ENCODE results near the gene BEST4. TPM values are rescaled to one million over a fixed set of nuclear protein-coding genes. Genes with fewer than 3 reads are reported as not detected.

BEST4 gene
- total and polyA plus RNA-seq, 8 donors: 0.35 to 60.0 (median 0.87) TPM; not detected in 5

DNA sequence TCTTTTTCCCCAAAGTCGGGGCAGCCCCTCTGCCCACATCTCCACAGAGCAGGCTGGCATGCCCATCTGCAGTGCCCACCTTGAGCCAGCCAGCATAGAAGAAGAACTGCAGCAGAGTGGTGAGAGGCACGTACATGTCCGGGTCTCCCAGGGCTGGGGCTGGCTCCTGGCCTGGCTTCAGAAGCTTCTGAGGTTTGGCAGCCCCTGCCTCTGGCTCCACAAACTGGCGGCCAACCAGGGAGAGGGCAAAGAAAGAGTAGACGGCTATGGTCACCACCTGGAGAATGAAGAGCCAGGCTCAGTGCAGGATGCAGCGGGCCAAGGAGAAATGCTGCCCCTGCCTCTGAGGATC lies 3.0 kb downstream of the BEST4 start:
- WGBS, 5 donors: 71 to 88% (median 74%) methylated on average over 3 to 6 of the region's 6 CpGs
- Histone ChIP-seq H3K9me3 (no peaks in the 10 kb centered on the region), H3K4me3 (no peak overlapping the region), H3K27ac (no peak overlapping the region), H3K4me1 (peaks cover 32 to 36% (median 34%) of the 10 kb centered on the region in 4 donors), H3K36me3 (peaks cover 7 to 24% (median 22%) of the 10 kb centered on the region in 4 donors), H3K27me3 (no peaks in the 10 kb centered on the region)
- TF ChIP-seq POLR2AphosphoS5 (IDR thresholded peaks at IDR 0.05): no peak
- TF ChIP-seq, protein P1, sequence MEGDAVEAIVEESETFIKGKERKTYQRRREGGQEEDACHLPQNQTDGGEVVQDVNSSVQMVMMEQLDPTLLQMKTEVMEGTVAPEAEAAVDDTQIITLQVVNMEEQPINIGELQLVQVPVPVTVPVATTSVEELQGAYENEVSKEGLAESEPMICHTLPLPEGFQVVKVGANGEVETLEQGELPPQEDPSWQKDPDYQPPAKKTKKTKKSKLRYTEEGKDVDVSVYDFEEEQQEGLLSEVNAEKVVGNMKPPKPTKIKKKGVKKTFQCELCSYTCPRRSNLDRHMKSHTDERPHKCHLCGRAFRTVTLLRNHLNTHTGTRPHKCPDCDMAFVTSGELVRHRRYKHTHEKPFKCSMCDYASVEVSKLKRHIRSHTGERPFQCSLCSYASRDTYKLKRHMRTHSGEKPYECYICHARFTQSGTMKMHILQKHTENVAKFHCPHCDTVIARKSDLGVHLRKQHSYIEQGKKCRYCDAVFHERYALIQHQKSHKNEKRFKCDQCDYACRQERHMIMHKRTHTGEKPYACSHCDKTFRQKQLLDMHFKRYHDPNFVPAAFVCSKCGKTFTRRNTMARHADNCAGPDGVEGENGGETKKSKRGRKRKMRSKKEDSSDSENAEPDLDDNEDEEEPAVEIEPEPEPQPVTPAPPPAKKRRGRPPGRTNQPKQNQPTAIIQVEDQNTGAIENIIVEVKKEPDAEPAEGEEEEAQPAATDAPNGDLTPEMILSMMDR (IDR thresholded peaks at IDR 0.05): no peak
- no peak for TF ChIP-seq POLR2A (IDR thresholded peaks at IDR 0.05)
- TF ChIP-seq EP300 (IDR thresholded peaks at IDR 0.05): no peak
- DNase-seq: peak in 1 of 2 donors; percentile 16
- intact Hi-C loops (cut with DNase I; ENCODE audit: low total_unique reads): no loop called here

DNA sequence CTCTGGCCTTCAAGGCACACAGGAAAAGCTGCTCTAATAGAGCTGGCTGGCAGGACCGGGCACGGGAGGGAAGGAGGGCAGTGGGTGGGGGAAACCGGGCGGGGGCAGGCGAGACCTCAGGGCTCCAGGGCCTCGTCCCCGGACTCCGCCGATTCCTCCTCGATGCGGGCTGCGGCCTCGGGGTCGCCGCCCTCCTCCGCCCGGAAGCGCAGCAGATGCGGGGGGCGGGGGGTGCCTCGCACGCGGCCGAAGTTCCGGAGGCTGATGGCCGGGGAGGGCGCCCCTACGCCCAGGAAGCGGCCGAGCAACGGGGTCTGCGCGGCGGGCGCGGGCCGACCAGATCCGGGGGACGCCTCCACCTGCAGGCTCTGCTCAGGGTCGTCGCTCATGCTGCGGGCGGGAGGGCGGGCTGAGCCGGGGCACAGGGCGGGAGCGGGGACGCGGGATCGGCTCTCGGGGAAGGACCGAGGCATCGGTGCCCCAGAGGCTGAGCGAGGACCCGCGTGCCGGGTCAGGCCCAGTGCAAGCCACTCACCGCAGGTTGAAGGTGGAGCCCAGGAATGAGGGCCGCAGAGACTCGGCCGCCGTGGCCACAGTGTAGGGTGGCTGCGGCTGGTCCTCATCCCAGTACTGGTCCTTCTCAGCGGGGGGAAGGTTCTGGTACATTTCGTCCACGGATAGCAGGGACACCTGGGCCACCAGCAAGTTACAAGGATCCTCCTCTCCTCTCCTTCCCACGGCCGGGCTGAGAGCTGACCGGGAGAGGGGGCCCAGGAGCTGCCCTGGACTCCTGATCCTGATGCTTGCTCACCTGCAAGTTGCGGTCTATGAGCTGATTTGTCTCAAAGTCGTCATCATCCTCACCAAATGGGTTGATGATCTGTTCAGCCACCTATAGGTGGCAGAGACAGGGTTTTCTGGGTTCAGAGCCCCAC lies 3.6 kb downstream of the BEST4 start:
- H3K27me3 ChIP-seq: no peaks in the 10 kb centered on the region
- peak in 1 of 2 donors; percentile 79 for DNase-seq
- H3K4me3 ChIP-seq: peak overlapping the region; percentile 50 to 57 (median 52)
- peaks cover 13 to 29% (median 28%) of the 10 kb centered on the region in 4 donors for H3K36me3 ChIP-seq
- 8 to 15% (median 9%) methylated on average over 27 to 71 of the region's 71 CpGs for WGBS, 5 donors
- H3K4me1 ChIP-seq: peaks cover 32 to 36% (median 34%) of the 10 kb centered on the region in 4 donors
- intact Hi-C loops (cut with DNase I; ENCODE audit: low total_unique reads): no loop called here
- peak overlapping the region in 4 of 5 donors; percentile 12 to 72 (median 50) for H3K27ac ChIP-seq
- H3K9me3 ChIP-seq: no peaks in the 10 kb centered on the region
- no peak for TF ChIP-seq POLR2AphosphoS5 (IDR thresholded peaks at IDR 0.05)
- TF ChIP-seq, protein P1 (IDR thresholded peaks at IDR 0.05): no peak
- no peak for TF ChIP-seq EP300 (IDR thresholded peaks at IDR 0.05)
- TF ChIP-seq POLR2A (IDR thresholded peaks at IDR 0.05): no peak

DNA sequence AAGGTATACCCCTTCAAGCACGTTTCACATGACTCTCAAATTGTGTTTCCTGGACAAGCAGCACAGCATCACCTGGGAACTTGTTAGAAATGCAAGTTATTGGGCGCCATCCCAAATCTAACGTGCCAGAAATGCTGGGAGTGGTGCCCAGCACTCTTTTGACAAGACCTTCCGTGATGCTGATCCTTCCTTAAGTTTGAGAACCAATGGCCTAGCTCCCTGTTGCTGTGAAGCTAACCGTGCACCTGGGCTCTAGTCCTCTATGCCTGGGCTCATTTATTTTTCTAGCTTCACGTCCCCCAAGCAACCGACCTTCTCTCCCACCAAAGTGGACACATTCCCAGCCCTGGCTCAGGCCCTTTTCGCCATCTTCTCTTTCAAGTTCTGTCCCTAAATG lies 4.3 kb downstream of the BEST4 start:
- H3K36me3 ChIP-seq: peaks cover 20 to 36% (median 35%) of the 10 kb centered on the region in 4 donors
- intact Hi-C loops (cut with DNase I; ENCODE audit: low total_unique reads): no loop called here
- peak overlapping the region; percentile 50 to 57 (median 52) for H3K4me3 ChIP-seq
- H3K27me3 ChIP-seq: no peaks in the 10 kb centered on the region
- peak overlapping the region in 4 of 5 donors; percentile 12 to 72 (median 50) for H3K27ac ChIP-seq
- no peak for TF ChIP-seq POLR2AphosphoS5 (IDR thresholded peaks at IDR 0.05)
- H3K4me1 ChIP-seq: peaks cover 32 to 36% (median 34%) of the 10 kb centered on the region in 4 donors
- H3K9me3 ChIP-seq: no peaks in the 10 kb centered on the region
- WGBS, 5 donors: 21 to 37% (median 29%) methylated on average over 8 of the region's 8 CpGs
- DNase-seq: peak; percentile 33 to 71

DNA sequence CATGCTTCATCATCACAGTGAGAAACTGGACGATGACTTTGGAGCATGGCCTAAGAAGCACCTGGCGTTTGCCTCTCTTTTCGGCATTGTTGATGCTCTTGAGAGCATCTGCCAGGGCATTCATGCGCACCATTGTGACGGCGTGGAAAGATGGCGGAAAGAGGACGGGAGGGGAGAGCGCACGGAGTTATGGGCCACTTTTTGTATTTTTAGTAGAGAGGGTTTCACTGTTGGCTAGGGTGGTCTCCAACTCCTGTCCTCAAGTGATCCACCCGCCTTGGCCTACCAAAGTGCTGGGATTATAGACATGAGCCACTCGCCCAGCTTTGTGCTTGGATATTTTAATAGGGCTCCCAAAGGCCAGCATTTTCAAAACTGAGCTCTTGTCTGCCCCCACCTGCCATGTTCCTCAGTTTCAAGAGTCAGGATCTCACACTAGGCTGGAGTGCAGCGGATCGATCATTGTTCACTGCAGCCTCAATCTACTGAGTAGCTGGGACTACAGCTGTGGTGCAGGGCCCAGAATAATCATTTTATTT lies 7.3 kb downstream of the BEST4 start:
- peaks cover 41 to 61% (median 58%) of the 10 kb centered on the region in 4 donors for H3K36me3 ChIP-seq
- H3K4me1 ChIP-seq: peaks cover 40 to 50% (median 47%) of the 10 kb centered on the region in 4 donors
- H3K27me3 ChIP-seq: no peaks in the 10 kb centered on the region
- 89 to 94% (median 92%) methylated on average over 14 of the region's 14 CpGs for WGBS, 5 donors
- no peaks in the 10 kb centered on the region for H3K9me3 ChIP-seq
- H3K27ac ChIP-seq: no peak overlapping the region
- no peak for DNase-seq
- intact Hi-C loops (cut with DNase I; ENCODE audit: low total_unique reads): no loop called here
- TF ChIP-seq POLR2A (IDR thresholded peaks at IDR 0.05): no peak
- TF ChIP-seq, protein P1 (IDR thresholded peaks at IDR 0.05): no peak
- TF ChIP-seq EP300 (IDR thresholded peaks at IDR 0.05): no peak
- no peak for TF ChIP-seq POLR2AphosphoS5 (IDR thresholded peaks at IDR 0.05)
- H3K4me3 ChIP-seq: no peak overlapping the region

Measured in stomach (tissue), 9 donors.